B cell (primary cell): ENCODE measurements around the gene BMP8A.
"Not testable (repeated sequence)": the region's sequence is repeated elsewhere in the genome, so short reads cannot be mapped to it uniquely, and the experiment has no call there.

ENCODE experiments used
- EZH2 ChIP-seq: IDR thresholded peaks from 2 replicates; pipeline ENCODE4 v1.6.1; 2012; ENCODE audit warnings: borderline replicate concordance, low read depth, mild to moderate bottlenecking, moderate library complexity, low read length; ENCODE audit not compliant: insufficient read depth, poor library complexity, severe bottlenecking
- TF ChIP-seq, protein P1 (sequence below): fragments of 200-600 bp; IDR thresholded peaks from one replicate; pipeline ENCODE4 v1.8.0; 2022; ENCODE audit warnings: antibody characterized with exemption, mild to moderate bottlenecking

DNA sequence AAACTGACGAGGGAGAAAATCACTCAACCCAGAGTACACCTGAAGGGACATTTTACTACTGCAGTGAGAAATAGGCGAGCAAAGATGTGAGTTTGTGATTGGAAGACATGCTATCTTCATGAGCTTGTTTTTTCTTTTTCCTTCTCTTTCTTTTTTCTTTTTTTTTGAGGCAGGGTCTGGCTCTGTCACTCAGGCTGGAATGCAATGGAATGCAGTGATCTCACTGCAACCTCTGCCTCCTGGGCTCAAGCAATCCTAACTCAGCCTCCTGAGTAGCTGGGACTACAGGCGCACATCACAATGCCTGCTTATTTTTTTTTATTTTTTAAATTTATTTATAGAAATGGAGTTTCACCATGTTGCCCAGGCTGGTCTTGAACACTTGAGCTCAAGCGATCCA, 25.4 kb downstream of the BMP8A start:
- not testable (repeated sequence) for TF ChIP-seq EZH2
- TF ChIP-seq, protein P1, sequence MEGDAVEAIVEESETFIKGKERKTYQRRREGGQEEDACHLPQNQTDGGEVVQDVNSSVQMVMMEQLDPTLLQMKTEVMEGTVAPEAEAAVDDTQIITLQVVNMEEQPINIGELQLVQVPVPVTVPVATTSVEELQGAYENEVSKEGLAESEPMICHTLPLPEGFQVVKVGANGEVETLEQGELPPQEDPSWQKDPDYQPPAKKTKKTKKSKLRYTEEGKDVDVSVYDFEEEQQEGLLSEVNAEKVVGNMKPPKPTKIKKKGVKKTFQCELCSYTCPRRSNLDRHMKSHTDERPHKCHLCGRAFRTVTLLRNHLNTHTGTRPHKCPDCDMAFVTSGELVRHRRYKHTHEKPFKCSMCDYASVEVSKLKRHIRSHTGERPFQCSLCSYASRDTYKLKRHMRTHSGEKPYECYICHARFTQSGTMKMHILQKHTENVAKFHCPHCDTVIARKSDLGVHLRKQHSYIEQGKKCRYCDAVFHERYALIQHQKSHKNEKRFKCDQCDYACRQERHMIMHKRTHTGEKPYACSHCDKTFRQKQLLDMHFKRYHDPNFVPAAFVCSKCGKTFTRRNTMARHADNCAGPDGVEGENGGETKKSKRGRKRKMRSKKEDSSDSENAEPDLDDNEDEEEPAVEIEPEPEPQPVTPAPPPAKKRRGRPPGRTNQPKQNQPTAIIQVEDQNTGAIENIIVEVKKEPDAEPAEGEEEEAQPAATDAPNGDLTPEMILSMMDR = not testable (repeated sequence)
